HUES48 (cell line): ENCODE results near the gene FAM174B.

Experiments used
- H3K27ac ChIP-seq: one replicate; pipeline ENCODE4 v1.7.0; 2013; ENCODE audit warnings: low read depth, low read length, inconsistent platforms
- H3K27me3 ChIP-seq: 2 replicates; pipeline ENCODE4 v1.6.1; 2013; ENCODE audit warnings: mild to moderate bottlenecking, low read length; ENCODE audit not compliant: control insufficient read depth, insufficient read depth
- H3K36me3 ChIP-seq: 2 replicates; pipeline ENCODE4 v1.6.1; 2013; ENCODE audit warnings: low read length; ENCODE audit not compliant: control insufficient read depth, insufficient read depth
- H3K4me1 ChIP-seq: 2 replicates; pipeline ENCODE4 v1.6.1; 2013; ENCODE audit warnings: mild to moderate bottlenecking, low read length; ENCODE audit not compliant: control insufficient read depth, insufficient read depth
- H3K4me3 ChIP-seq: 2 replicates; pipeline ENCODE4 v1.5.1; 2013; ENCODE audit warnings: mild to moderate bottlenecking, low read depth, low read length
- H3K9ac ChIP-seq: 2 replicates; pipeline ENCODE4 v1.6.1; 2013; ENCODE audit warnings: mild to moderate bottlenecking, low read depth, low read length, moderate library complexity
- H3K9me3 ChIP-seq: 2 replicates; pipeline ENCODE4 v1.6.1; 2013; ENCODE audit warnings: low read length; ENCODE audit not compliant: control insufficient read depth, insufficient read depth

The FAM174B gene

DNA sequence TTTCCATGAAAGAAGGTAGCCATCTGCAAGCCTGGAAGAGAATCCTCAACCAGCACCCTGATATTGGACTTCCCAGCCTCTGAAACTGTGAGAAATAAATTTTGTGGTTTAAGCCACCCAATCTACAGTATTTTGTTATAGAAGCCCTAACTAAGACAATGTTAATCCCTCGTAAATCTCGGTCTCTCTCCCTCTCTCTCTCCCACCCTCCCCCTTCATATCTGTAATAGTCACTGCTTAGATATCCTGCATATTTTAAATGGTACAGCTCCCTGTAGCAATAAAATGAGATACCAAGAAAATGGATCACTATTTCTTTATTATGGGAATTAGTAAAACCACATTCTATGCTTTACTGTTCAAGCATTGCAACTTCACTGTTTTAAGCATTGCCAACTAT, 21.0 kb upstream of the FAM174B start:
- H3K27me3 ChIP-seq: peaks cover 19% of the 10 kb centered on the region
- H3K9ac ChIP-seq: no peak overlapping the region
- peaks cover 5% of the 10 kb centered on the region; the same call in 1 of the 2 replicates for H3K4me1 ChIP-seq
- no peaks in the 10 kb centered on the region for H3K9me3 ChIP-seq
- H3K36me3 ChIP-seq: no peaks in the 10 kb centered on the region
- H3K4me3 ChIP-seq: no peak overlapping the region
- no peak overlapping the region for H3K27ac ChIP-seq

DNA sequence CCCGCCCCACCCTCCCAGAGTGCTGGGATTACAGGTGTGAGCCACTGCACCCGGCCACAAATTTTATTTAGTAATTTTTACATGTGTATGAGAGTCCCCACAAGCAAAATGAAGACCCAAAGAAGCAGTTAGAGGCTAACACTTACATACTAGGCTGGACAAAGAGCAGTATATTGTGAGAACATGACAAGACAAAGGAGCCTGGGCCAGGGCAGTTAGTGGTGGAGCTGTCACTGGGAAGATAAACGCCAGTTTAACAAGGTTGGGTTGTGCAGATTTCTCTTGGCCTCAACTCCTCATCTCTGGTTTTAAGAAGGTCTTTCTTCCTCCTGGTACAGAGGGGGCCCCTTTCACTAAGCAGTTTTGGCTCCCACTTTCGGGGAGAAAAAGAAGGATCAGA, 19.9 kb upstream of the FAM174B start:
- H3K27ac ChIP-seq: no peak overlapping the region
- no peaks in the 10 kb centered on the region for H3K36me3 ChIP-seq
- no peaks in the 10 kb centered on the region for H3K9me3 ChIP-seq
- peaks cover 24% of the 10 kb centered on the region for H3K27me3 ChIP-seq
- H3K9ac ChIP-seq: no peak overlapping the region
- H3K4me3 ChIP-seq: no peak overlapping the region
- peaks cover 5% of the 10 kb centered on the region; the same call in 1 of the 2 replicates for H3K4me1 ChIP-seq

DNA sequence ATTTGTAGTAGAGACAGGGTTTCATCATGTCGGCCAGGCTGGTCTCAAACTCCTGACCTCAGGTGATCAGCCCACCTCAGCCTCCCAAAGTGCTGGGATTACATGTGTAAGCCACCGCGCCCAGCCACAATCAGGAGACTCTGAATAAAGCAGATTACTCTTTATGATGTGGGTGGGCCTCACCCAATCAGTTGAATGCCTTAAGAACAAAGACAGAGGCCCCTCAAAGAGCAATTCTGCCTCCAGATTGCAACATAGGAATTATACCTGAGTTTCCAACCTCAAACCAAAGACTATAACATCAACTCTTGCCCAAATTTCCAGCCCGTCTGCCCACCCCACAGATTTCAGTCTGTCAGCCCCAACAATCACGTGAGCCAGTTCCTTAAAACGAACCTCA, 18.8 kb upstream of the FAM174B start:
- Histone ChIP-seq H3K27me3 (peaks cover 30% of the 10 kb centered on the region), H3K36me3 (no peaks in the 10 kb centered on the region), H3K4me1 (peaks cover 5% of the 10 kb centered on the region; the same call in 1 of the 2 replicates), H3K9me3 (no peaks in the 10 kb centered on the region), H3K9ac (no peak overlapping the region), H3K4me3 (no peak overlapping the region), H3K27ac (no peak overlapping the region)

DNA sequence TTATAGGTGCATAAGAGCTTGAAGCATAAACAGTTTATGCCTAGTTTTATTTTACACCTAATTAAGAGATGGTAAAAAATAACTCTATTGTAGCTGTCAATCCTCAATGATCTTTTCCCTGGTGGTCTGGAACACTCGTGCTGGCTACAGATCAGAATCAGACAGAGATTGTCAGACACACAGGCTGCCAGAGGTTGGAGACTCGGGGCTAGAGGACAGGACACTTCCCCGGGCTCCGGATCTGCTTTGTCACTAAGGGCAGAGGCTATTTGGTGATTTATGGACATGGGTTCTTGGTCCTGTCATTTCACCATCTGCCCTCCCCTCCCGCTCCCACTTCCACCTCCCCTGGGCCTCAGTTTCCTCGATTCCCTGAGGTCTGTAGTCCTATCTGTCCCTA, 16.5 kb upstream of the FAM174B start:
- Histone ChIP-seq H3K27ac (no peak overlapping the region), H3K9me3 (no peaks in the 10 kb centered on the region), H3K9ac (no peak overlapping the region), H3K4me1 (peaks cover 18% of the 10 kb centered on the region), H3K4me3 (no peak overlapping the region), H3K27me3 (peaks cover 39% of the 10 kb centered on the region), H3K36me3 (no peaks in the 10 kb centered on the region)

DNA sequence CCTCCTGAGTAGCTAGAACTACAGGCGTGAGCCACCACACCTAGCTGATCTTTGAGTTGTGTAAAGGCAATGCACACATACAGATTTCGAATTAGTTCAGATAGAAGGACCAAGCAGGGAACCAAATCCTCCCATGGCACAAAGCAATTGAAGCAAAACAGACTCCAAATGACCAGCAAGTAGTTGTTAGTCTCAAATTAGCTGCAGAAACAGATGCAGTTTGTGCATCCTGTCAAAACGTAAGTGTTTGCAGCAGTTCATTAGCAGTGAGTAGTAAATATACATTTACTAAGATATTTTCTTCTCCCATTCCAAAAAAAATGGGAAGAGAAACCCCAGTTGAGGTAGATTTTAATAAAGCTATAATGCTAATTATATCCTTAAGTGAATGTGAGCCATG, 15.8 kb upstream of the FAM174B start:
- no peak overlapping the region for H3K4me3 ChIP-seq
- H3K4me1 ChIP-seq: peaks cover 23% of the 10 kb centered on the region
- no peak overlapping the region for H3K27ac ChIP-seq
- H3K27me3 ChIP-seq: peaks cover 39% of the 10 kb centered on the region
- H3K9ac ChIP-seq: no peak overlapping the region
- no peaks in the 10 kb centered on the region for H3K36me3 ChIP-seq
- no peaks in the 10 kb centered on the region for H3K9me3 ChIP-seq

DNA sequence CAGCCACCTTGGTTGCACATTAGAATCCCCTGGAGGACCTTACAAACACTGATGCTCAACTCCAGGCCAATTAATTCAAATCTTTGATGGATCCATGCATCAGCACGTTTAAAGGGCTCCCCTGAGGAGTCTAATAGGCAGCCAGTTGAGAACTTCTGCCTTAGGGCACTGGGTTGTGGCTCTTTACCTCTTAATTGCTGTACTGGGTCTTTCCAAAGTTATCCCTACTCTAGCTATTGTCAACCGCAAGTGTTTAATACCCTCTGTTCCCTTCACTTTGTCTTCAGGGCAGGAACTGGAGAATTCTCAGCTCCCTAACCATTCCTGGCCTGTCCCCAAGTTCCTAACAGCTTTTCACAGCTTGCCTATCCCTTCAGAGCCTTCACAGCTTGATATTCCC, 15.0 kb upstream of the FAM174B start:
- Histone ChIP-seq H3K36me3 (no peaks in the 10 kb centered on the region), H3K4me3 (no peak overlapping the region), H3K4me1 (peaks cover 23% of the 10 kb centered on the region), H3K9ac (no peak overlapping the region), H3K27ac (no peak overlapping the region), H3K9me3 (no peaks in the 10 kb centered on the region), H3K27me3 (peaks cover 39% of the 10 kb centered on the region)

DNA sequence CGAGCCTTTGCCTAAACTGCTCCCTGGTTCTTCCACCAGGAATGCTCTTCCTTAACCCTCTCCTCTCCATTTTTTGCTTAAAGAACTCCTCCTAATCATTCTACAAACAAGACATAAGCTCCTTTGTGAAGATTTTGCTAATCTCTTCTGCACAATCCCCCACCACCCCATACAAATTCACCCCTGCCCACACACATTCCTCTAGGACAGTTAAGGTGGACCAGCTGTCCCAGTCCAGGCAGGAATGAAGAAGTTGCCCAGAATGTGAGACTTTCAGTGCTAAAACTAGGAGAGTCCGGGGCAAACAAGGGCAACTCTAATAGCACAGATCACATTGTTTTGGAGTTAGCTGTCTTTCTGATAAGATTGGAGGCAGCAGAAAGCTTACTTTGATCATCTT, 13.9 kb upstream of the FAM174B start:
- no peak overlapping the region for H3K9ac ChIP-seq
- no peak overlapping the region for H3K4me3 ChIP-seq
- peaks cover 33% of the 10 kb centered on the region for H3K4me1 ChIP-seq
- peaks cover 39% of the 10 kb centered on the region for H3K27me3 ChIP-seq
- no peaks in the 10 kb centered on the region for H3K9me3 ChIP-seq
- no peak overlapping the region for H3K27ac ChIP-seq
- H3K36me3 ChIP-seq: no peaks in the 10 kb centered on the region

DNA sequence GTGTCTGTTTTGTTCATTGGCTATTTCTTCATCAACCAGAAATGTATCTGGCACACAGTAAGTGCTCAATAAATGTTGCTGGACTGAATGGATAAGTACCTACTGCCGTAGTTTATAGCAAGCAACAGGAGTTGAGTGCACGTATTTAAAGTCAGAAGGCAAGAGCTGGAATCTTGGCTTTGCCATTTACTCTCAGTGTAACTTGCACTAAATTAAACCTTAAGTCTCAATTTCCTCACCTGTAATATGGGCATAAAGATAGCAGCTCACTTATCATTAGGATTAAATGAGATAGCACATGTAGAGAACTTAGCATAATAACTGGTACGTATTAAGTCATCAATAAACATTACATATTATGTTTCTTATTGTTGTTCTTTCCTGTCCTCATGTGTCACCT, 13.0 kb upstream of the FAM174B start:
- Histone ChIP-seq H3K9ac (no peak overlapping the region), H3K27ac (no peak overlapping the region), H3K9me3 (no peaks in the 10 kb centered on the region), H3K4me1 (peaks cover 32% of the 10 kb centered on the region), H3K36me3 (no peaks in the 10 kb centered on the region), H3K4me3 (no peak overlapping the region), H3K27me3 (peaks cover 39% of the 10 kb centered on the region)

DNA sequence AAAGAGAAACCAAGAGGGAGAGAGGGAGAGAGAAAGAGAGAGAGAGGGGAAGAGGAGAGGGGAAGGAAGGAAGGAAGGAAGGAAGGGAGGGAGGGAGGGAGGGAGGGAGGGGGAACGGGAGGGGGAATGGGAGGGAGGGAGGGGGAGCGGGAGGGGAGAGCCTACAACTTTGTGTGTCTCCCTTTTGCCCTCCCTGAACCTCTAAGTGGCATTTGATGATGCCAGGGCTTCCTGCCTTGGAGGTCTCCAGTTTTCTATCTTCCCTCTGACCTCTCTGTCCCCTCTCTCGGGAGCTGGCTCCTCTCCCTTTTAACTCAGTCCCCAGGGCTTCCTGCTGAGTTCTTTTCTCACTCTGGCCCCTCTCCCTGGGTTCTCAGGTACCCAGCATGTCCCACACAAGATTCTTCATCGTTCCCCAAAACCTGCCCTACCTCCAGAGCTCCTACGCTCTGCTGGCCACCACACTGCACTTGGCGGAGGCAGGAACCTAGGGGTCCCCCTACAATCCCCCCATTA, 12.5 kb upstream of the FAM174B start:
- no peaks in the 10 kb centered on the region for H3K36me3 ChIP-seq
- H3K4me1 ChIP-seq: peaks cover 28% of the 10 kb centered on the region
- peaks cover 35% of the 10 kb centered on the region for H3K27me3 ChIP-seq
- H3K9ac ChIP-seq: no peak overlapping the region
- H3K27ac ChIP-seq: no peak overlapping the region
- no peak overlapping the region for H3K4me3 ChIP-seq
- H3K9me3 ChIP-seq: no peaks in the 10 kb centered on the region

DNA sequence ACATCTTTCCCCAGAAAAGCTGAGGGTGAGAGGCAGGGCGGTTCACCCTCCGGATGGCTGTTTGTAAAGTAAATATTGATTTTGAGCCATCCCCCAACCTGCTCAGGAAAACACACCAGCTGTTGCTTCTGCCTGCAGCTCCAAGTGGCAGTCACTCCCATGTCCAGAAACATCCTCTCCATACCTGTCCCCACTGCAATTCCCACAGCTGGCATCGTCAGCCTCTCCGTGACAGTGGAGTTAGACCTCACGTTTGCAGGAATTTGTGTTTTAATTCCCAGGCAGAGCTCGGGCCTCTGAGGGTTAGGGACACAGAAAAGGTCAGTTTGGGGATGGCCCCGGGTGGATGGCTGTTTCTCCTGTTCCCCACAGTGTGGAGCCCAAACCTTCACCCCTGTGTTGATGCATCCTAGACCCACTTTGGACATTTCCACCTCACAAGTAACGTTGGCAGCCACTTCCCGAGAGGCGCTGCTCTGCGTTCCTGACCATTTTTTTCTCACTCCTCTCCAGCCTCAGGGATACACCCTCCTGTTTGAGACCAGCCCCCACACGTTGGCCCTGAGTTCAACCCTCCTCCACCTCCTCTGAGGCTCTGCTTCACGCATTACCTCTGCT, 11.8 kb upstream of the FAM174B start:
- no peak overlapping the region for H3K9ac ChIP-seq
- peak overlapping the region; percentile 70 for H3K27ac ChIP-seq
- no peaks in the 10 kb centered on the region for H3K36me3 ChIP-seq
- no peaks in the 10 kb centered on the region for H3K9me3 ChIP-seq
- H3K4me1 ChIP-seq: peaks cover 28% of the 10 kb centered on the region
- no peak overlapping the region for H3K4me3 ChIP-seq
- peaks cover 29% of the 10 kb centered on the region for H3K27me3 ChIP-seq

DNA sequence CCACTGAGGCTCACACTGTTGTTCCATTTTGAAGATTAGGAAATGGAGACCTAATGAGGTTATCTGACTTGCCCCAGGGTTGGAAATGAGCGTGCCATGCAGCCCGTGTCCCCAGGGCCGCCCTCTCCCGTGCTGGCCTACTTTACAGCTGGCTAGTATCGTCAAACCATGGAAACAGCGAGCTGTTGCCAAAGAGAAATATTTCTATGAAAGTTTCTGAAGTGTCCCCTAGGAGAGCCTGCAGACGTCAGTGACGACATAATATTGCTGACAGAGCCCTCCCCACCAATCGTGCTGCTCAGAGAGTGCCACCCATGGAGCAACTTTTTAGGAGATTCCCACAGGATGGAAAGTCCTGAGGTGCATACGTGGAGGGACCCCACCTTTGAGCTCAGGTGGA, 11.2 kb upstream of the FAM174B start:
- Histone ChIP-seq H3K27ac (peak overlapping the region; percentile 70), H3K4me3 (no peak overlapping the region), H3K9ac (no peak overlapping the region)

More for the DNA sequence above, 11.2 kb upstream of the FAM174B start:
- peaks cover 28% of the 10 kb centered on the region for H3K4me1 ChIP-seq
- no peaks in the 10 kb centered on the region for H3K9me3 ChIP-seq
- no peaks in the 10 kb centered on the region for H3K36me3 ChIP-seq
- peaks cover 23% of the 10 kb centered on the region for H3K27me3 ChIP-seq
